GM08714 (cell line): Measurements from ENCODE around the gene CRIP1.

ENCODE experiments used
- H3K4me3 ChIP-seq: fragments of 200-500 bp; sonication (Bioruptor generic); 2 replicates; pipeline ENCODE4 v1.5.1; 2014; ENCODE audit warnings: mild to moderate bottlenecking, low read length, inconsistent platforms
- ZNF274 ChIP-seq: IDR thresholded peaks from 2 replicates; pipeline ENCODE4 v1.6.1; 2012; ENCODE audit warnings: mild to moderate bottlenecking, low read depth, low read length

Gene CRIP1

DNA sequence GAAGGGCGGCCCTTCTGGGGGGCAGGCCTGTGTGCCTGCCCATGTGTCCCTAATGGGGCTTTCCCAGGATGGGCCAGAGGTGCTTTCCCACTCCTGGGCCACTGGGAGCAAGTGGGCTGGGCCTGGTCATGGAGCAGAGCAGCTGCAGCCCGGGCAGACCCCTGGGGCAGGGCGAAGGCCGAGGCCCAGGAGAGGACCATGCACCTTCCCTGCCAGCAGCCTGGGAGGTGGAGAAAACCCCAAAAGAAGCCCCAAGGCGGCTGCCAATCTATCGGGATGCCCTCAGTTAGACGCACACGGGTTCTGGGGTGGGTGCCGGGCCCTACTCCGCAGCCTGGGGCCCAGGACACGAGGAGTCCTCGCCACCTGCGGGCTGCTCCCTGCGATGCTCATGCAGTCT, 28.1 kb upstream of the CRIP1 start:
- no peak for TF ChIP-seq ZNF274
- no peak overlapping the region for H3K4me3 ChIP-seq

DNA sequence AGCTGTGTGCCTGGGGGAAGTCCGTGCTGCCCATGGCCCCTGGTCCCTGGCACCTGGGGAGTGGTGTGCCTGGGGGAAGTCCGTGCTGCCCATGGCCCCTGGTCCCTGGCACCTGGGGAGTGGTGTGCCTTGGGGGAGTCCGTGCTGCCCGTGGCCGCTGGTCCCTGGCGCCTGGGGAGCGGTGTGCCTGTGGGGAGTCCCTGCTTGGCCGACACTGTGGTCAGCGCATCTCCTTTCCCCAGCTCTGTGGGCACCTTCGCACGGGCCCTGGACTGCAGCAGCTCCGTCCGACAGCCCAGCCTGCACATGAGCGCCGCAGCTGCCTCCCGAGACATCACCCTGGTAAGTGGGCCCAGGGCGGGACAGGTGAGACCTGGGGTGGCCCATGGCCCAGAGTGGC, 26.6 kb upstream of the CRIP1 start:
- no peak overlapping the region for H3K4me3 ChIP-seq
- TF ChIP-seq ZNF274: no peak

- H3K4me3 ChIP-seq: no peak overlapping the region
- no peak for TF ChIP-seq ZNF274
Measured at GRCh38 chr14:105460616-105461015, 26.1 kb upstream of the CRIP1 start.

DNA sequence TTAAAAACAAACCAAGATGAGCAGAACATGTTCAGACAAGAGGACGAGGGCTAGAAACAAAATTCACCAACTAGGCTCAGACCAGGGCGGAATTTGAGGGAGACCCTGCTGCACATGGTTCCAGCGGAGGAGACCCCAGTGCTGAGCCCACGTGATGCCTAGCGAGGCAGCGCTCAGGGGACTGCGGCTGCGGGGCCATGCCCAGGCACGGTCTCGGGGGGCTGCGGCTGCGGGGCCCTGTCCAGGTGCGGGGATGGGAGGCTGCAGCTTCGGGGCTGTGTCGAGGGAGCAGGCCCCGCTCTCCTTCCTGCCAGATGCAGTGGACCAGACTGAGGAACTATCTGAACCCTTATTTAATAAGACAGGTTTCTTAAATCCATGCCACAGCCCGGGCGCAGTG, 24.8 kb upstream of the CRIP1 start:
- no peak overlapping the region for H3K4me3 ChIP-seq
- TF ChIP-seq ZNF274: no peak

DNA sequence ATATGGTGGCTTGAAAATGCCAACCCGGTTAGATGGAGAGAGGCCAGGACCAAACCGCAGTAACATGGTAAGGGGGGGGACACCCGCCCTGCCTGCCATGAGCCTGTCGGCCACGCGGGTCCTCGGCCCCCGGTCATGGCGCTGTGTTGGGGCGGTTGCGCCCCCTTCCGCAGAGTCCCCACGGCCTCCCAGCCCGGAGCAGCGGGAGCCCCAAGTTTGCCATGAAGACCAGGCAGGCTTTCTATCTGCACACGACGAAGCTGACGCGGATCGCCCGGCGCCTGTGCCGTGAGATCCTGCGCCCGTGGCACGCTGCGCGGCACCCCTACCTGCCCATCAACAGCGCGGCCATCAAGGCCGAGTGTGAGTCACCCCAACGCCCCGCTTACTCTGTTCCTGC, 22.2 kb upstream of the CRIP1 start:
- no peak overlapping the region for H3K4me3 ChIP-seq
- TF ChIP-seq ZNF274: no peak

- no peak for TF ChIP-seq ZNF274
- H3K4me3 ChIP-seq: no peak overlapping the region
Measured at GRCh38 chr14:105465209-105466031, 21.3 kb upstream of the CRIP1 start.

DNA sequence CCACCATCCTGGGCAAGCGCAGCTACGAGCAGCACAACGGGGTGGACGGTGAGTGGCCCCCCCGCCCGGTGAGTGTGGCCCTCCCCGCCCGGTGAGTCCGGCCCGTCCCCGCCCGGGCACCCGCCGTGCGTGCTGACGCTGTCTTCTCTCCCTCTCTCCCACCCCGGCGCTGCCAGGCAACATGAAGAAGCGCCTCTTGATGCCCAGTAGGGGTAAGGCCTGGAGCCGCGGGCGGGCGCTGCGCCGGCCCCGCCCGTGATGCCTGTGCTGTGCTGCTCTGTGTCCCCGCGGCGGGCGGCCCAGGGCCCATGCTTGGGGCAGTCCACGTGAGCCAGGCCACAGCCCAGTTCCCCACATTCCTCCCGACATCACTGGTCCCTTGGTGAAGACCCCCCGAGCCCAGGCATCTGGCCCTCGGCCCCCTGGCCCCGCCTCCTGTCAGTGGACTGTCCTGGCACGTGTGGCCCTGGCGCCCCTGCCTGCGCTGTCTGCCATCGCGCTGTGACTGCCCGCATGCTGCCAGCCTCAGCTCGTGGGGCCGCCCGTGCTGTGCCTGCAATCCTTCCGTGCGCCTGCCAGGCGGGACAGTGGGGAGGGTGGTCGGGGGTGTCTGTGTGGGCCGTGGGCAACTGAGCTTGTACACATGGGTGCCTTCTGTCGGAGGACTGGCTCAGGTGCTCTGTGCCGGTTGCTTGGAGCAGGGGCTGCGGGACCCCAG, 20.0 kb upstream of the CRIP1 start:
- H3K4me3 ChIP-seq: no peak overlapping the region
- TF ChIP-seq ZNF274: no peak

DNA sequence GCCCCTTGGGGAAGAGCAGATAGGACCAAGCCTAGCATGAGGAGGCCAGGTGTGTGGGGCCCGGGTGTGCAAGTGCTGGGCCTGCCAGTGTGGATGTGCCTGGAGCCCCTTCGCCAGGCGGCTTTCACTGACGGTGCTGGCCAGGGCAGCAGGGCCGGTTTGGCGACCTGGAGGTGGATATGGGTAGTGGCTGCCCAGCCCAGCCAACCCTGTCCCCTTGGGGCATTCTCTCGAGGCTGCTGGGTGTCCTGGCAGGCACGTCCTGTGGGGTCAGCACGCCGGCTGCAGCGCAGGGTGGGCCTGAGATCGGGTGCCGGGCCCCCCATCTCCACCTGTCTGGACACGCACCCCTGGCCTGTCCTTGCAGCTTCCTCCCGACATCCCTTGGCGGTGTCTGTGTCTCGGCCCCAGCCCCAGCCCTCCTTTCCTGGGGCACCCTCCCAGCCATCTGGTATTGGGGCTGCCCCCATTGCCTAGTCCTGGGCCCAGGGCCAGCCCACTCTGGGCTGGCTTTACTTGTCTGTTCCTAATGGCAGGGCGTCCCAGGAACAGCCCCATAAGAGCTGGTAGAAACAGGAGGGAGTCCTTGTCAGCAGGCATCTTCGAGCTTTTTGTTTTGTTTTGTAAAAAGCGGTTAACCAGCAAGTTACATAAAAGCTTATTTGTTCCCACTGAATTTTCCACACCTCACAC, 19.3 kb upstream of the CRIP1 start:
- no peak overlapping the region for H3K4me3 ChIP-seq
- TF ChIP-seq ZNF274: no peak

DNA sequence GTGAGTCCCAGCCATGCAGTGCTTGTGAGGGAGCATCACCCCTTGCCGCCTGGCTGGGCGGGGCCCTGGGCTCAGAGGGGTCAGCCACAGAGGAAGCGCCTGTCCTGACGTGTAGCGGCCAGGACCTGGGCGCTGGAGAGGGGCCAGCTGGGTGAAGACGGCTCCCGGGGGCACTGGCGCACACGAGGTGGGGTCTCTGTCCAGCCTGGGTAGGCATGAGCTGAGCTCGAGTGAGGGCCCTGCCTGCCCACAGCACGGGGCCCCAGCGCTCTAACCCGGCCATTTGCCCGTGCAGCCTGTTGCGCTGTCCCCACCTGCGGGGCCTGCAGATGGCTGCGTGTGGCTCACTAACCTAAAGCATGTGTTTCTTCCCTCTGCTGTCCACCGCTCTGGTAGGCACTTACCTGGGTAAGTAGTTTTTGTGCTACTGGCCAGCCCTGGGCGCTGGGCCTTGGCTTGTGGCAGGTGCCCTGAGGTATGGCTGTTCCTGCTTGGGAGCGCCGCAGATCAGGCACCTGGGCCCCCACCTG, 18.7 kb upstream of the CRIP1 start:
- TF ChIP-seq ZNF274: no peak
- no peak overlapping the region for H3K4me3 ChIP-seq

DNA sequence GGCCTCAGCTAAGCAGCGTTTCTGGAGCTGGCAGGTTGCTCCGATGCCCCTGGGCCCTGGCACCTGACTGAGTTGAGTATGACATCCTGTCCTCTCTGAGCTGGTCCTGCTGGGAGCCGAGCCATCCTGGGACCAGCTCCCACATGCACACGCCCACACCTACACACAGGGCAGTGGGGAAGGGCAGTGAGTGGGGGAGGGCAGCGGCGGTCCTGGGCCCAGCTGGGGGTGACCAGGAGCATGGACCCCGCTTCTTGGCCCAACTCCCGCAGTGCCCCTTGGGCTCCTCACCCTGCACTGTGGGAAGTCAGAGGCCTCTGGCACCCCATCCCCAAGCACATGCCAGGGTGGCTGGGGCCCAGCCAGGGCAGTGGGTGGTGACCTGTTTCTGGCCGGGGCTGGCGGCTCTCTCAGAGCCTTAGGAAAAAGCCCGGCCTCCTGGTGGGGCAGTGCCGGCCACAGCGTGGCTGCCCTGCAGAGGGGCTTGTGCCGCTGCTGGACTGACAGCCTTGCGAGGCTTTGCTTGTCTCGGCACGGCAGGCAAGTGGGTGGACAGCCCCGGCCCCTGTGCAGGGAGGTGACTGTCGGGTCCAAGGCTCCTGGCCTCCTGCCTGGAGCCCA, 18.0 kb upstream of the CRIP1 start:
- TF ChIP-seq ZNF274: no peak
- H3K4me3 ChIP-seq: no peak overlapping the region

GRCh38 chr14:105469456-105470349, 17.0 kb upstream of the CRIP1 start:
- TF ChIP-seq ZNF274: no peak
- no peak overlapping the region for H3K4me3 ChIP-seq

DNA sequence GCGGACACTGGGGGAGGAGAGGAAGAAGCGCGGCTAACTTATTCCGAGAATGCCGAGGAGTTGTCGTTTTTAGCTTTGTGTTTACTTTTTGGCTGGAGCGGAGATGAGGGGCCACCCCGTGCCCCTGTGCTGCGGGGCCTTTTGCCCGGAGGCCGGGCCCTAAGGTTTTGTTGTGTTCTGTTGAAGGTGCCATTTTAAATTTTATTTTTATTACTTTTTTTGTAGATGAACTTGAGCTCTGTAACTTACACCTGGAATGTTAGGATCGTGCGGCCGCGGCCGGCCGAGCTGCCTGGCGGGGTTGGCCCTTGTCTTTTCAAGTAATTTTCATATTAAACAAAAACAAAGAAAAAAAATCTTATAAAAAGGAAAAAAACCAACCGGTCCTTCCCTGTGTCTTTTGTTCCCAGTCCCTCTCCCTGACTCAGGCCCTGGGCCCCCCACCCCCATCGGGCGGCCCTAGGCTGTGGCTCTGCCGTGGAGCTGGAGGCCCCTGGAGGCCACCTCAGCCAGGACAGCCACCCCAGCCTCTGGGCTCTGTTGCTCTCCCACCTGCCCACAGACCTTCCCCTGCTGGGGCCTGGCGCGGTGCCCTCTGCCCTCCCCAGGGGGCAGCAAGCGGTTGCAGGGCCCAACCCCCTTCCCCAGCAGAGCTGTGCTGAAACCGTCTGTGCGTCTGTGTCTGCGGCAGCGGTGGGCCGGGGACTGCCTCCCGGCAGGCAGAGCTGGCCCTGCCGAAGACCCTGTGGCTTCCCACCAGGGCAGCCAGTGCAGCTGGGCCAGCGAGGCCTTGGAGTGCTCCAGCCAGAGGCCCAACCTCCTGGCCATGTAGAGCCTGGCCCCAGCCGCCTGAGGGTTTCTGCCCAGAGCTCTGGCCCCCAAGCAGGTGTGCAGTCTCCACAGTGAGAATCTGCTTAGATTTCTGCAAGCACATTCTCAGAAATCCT, 16.1 kb upstream of the CRIP1 start:
- H3K4me3 ChIP-seq: no peak overlapping the region
- TF ChIP-seq ZNF274: no peak
